Sigmoid colon (tissue), 4 donors: Measurements from ENCODE around the gene CALHM1.

Source experiments
- EP300 ChIP-seq, 4 donors: sonication (generic); formaldehyde crosslinking; IDR thresholded peaks; one replicate each; pipeline ENCODE4 v1.6.1; 2017; ENCODE audit warnings: antibody characterized with exemption in 4 of 4
- POLR2A ChIP-seq, 2 donors: fragments of 450-650 bp; IDR thresholded peaks; one replicate each; pipeline ENCODE4 v1.6.1; 2016; ENCODE audit warnings: antibody characterized with exemption in 2 of 2, mild to moderate bottlenecking in 2 of 2, moderate library complexity in 2 of 2
- POLR2AphosphoS5 ChIP-seq, 4 donors: sonication (generic); formaldehyde crosslinking; IDR thresholded peaks; one replicate each; pipeline ENCODE4 v1.6.1; 2017; ENCODE audit warnings: antibody characterized with exemption in 4 of 4
- TF ChIP-seq, protein P1 (sequence below), 4 experiments: fragments of 450-650 bp in 3 of 4; fragments of 200-600 bp in 1 of 4; IDR thresholded peaks; one replicate each; pipeline ENCODE4 v1.5.1; 2016 to 2019; ENCODE audit warnings: antibody characterized with exemption in 4 of 4, mild to moderate bottlenecking in 3 of 4, moderate library complexity in 2 of 4

GRCh38 chr10:103466734-103467133, 8.0 kb upstream of the CALHM1 start:
- TF ChIP-seq, protein P1, sequence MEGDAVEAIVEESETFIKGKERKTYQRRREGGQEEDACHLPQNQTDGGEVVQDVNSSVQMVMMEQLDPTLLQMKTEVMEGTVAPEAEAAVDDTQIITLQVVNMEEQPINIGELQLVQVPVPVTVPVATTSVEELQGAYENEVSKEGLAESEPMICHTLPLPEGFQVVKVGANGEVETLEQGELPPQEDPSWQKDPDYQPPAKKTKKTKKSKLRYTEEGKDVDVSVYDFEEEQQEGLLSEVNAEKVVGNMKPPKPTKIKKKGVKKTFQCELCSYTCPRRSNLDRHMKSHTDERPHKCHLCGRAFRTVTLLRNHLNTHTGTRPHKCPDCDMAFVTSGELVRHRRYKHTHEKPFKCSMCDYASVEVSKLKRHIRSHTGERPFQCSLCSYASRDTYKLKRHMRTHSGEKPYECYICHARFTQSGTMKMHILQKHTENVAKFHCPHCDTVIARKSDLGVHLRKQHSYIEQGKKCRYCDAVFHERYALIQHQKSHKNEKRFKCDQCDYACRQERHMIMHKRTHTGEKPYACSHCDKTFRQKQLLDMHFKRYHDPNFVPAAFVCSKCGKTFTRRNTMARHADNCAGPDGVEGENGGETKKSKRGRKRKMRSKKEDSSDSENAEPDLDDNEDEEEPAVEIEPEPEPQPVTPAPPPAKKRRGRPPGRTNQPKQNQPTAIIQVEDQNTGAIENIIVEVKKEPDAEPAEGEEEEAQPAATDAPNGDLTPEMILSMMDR (IDR thresholded peaks at IDR 0.05) = no peak
- TF ChIP-seq EP300 (IDR thresholded peaks at IDR 0.05) (no peak), POLR2A (IDR thresholded peaks at IDR 0.05) (no peak), POLR2AphosphoS5 (IDR thresholded peaks at IDR 0.05) (no peak)
